Vagina (tissue), 2 donors: ENCODE data around the gene PTPRN.

Experiments used
- POLR2AphosphoS5 ChIP-seq, 2 donors: sonication (generic); formaldehyde crosslinking; IDR thresholded peaks; one replicate each; pipeline ENCODE4 v1.9.0; 2017; ENCODE audit warnings: antibody characterized with exemption in 2 of 2, mild to moderate bottlenecking in 2 of 2, low read depth in 1 of 2; ENCODE audit not compliant: insufficient read depth in 1 of 2
- TF ChIP-seq, protein P1 (sequence below), 3 experiments: fragments of 450-650 bp in 2 of 3; fragments of 200-600 bp in 1 of 3; sonication (generic) in 1 of 3; IDR thresholded peaks; one replicate each; pipeline ENCODE4 v1.5.1; 2017 to 2019; ENCODE audit warnings: antibody characterized with exemption in 3 of 3, mild to moderate bottlenecking in 2 of 3, moderate library complexity in 2 of 3

DNA sequence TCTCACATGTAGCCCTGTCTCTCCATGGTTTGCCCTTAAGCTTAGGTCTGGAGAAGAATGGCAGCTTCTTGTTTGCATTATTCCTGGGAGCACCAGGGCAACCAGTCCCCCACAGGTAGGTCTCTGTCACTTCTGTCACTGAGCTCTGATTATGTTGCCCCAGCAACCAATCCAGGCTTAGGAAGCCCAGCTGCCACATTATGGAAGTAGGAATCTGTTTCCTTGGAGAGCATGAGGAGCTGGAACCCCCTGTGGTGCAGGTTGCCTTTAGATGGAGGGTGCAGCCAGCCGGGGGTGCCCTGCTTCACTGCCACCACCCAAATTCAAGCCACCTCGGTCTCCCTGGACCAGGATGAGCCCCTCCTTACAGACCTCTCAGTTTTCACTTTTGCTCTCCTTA is 18.5 kb upstream of the PTPRN start:
- TF ChIP-seq POLR2AphosphoS5 (IDR thresholded peaks at IDR 0.05; ENCODE audit: insufficient read depth in 1 of 2, low read depth in 1 of 2), result no peak
- TF ChIP-seq, protein P1, sequence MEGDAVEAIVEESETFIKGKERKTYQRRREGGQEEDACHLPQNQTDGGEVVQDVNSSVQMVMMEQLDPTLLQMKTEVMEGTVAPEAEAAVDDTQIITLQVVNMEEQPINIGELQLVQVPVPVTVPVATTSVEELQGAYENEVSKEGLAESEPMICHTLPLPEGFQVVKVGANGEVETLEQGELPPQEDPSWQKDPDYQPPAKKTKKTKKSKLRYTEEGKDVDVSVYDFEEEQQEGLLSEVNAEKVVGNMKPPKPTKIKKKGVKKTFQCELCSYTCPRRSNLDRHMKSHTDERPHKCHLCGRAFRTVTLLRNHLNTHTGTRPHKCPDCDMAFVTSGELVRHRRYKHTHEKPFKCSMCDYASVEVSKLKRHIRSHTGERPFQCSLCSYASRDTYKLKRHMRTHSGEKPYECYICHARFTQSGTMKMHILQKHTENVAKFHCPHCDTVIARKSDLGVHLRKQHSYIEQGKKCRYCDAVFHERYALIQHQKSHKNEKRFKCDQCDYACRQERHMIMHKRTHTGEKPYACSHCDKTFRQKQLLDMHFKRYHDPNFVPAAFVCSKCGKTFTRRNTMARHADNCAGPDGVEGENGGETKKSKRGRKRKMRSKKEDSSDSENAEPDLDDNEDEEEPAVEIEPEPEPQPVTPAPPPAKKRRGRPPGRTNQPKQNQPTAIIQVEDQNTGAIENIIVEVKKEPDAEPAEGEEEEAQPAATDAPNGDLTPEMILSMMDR (IDR thresholded peaks at IDR 0.05), result no peak
